Measurements from ENCODE around the gene TMEM178B.

Gene TMEM178B

DNA sequence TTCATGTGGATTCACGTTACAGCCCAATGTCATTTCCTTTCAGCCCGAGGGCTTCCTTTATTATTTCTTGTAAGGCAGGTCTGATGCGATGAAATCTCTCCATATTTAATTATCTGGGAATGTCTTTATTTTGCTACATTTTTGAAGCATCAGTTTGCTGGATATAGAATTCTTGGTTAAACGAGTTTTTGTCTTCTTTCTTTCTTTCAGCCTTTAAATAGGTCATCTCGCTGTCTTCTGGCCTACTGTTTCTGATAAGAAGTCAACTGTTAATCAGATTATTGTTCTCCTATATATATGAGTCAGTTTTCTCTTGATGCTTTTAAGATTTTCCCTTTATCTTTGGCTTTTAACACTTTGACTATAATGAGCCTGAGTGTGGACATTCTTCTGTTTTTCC is 184.7 kb downstream of the TMEM178B start:
- Histone ChIP-seq H3K27ac (replicated peaks) (no peak overlapping the region), H3K4me3 (replicated peaks; ENCODE audit: insufficient read depth, low read length) (no peak overlapping the region), H3K27me3 (ENCODE audit: insufficient read depth, poor library complexity, severe bottlenecking) (peaks cover 3% of the 10 kb centered on the region)
- TF ChIP-seq, protein P1, sequence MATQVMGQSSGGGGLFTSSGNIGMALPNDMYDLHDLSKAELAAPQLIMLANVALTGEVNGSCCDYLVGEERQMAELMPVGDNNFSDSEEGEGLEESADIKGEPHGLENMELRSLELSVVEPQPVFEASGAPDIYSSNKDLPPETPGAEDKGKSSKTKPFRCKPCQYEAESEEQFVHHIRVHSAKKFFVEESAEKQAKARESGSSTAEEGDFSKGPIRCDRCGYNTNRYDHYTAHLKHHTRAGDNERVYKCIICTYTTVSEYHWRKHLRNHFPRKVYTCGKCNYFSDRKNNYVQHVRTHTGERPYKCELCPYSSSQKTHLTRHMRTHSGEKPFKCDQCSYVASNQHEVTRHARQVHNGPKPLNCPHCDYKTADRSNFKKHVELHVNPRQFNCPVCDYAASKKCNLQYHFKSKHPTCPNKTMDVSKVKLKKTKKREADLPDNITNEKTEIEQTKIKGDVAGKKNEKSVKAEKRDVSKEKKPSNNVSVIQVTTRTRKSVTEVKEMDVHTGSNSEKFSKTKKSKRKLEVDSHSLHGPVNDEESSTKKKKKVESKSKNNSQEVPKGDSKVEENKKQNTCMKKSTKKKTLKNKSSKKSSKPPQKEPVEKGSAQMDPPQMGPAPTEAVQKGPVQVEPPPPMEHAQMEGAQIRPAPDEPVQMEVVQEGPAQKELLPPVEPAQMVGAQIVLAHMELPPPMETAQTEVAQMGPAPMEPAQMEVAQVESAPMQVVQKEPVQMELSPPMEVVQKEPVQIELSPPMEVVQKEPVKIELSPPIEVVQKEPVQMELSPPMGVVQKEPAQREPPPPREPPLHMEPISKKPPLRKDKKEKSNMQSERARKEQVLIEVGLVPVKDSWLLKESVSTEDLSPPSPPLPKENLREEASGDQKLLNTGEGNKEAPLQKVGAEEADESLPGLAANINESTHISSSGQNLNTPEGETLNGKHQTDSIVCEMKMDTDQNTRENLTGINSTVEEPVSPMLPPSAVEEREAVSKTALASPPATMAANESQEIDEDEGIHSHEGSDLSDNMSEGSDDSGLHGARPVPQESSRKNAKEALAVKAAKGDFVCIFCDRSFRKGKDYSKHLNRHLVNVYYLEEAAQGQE (IDR thresholded peaks at IDR 0.05; ENCODE audit: insufficient replicate concordance, low read depth) = no peak
- no peak for TF ChIP-seq SPI1 (IDR thresholded peaks at IDR 0.05; ENCODE audit: borderline replicate concordance, low read depth)
- TF ChIP-seq, protein P2, sequence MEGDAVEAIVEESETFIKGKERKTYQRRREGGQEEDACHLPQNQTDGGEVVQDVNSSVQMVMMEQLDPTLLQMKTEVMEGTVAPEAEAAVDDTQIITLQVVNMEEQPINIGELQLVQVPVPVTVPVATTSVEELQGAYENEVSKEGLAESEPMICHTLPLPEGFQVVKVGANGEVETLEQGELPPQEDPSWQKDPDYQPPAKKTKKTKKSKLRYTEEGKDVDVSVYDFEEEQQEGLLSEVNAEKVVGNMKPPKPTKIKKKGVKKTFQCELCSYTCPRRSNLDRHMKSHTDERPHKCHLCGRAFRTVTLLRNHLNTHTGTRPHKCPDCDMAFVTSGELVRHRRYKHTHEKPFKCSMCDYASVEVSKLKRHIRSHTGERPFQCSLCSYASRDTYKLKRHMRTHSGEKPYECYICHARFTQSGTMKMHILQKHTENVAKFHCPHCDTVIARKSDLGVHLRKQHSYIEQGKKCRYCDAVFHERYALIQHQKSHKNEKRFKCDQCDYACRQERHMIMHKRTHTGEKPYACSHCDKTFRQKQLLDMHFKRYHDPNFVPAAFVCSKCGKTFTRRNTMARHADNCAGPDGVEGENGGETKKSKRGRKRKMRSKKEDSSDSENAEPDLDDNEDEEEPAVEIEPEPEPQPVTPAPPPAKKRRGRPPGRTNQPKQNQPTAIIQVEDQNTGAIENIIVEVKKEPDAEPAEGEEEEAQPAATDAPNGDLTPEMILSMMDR (IDR thresholded peaks at IDR 0.05; ENCODE audit: insufficient read depth, low read length) = no peak
- no peak for TF ChIP-seq GABPA (IDR thresholded peaks at IDR 0.05; ENCODE audit: low read depth)
- DNase-seq (ENCODE audit: low read depth in 1 of 2, low spot score in 1 of 2) = no peak

DNA sequence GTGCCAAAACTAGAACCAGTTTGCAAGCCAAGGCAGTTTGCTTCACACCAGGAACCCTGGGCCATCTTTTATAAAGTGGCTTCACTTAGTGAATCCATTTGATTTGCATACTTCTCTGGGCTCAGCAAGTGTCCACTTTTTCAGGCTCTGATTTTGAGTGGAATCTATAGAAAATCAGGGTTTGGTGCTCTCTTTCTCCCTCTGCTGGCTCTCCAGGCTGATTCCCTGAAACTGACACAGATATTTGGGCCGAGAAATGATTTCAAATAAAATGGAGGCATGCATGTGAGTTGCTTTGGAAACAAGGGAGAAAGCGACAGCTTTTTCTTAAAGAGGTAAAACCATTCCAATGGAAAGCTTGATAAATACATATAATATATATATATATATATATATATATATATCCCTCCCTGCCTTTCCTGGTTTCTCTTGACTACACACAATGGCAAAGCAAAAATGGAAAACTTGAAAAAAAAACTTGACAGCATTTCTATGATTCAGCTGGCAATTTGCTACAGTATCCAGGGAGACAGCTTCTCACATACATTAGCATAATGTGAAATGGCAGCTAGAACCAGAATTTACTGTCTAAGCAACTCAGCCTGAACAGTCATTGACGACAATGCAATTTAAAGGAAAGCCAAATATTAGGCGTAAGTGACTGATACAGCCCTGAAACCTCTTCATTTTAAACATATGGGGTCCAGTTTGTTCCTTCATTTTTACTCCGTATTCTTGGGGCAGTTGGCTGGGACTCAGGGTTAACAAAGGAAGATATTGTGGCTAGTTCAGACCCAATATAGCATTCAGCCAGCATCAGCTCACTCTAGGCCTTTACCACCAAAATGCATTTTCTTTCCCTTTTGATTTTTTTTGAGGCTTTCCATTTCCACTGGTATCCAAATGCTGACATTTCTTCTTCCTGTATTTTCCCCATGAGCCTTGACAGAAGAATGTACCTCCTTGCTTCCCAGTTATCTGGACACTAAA is 188.5 kb downstream of the TMEM178B start:
- Histone ChIP-seq H3K4me3 (replicated peaks; ENCODE audit: insufficient read depth, low read length) (no peak overlapping the region), H3K27me3 (ENCODE audit: insufficient read depth, poor library complexity, severe bottlenecking) (peaks cover 3% of the 10 kb centered on the region), H3K27ac (replicated peaks) (no peak overlapping the region)
- TF ChIP-seq, protein P2 (IDR thresholded peaks at IDR 0.05; ENCODE audit: insufficient read depth, low read length) = no peak
- TF ChIP-seq GABPA (IDR thresholded peaks at IDR 0.05; ENCODE audit: low read depth) (no peak), SPI1 (IDR thresholded peaks at IDR 0.05; ENCODE audit: borderline replicate concordance, low read depth) (no peak), POLR2AphosphoS5 (IDR thresholded peaks at IDR 0.05; ENCODE audit: low read depth) (no peak)
- TF ChIP-seq, protein P1 (IDR thresholded peaks at IDR 0.05; ENCODE audit: insufficient replicate concordance, low read depth) = no peak
- DNase-seq (ENCODE audit: low read depth in 1 of 2, low spot score in 1 of 2) = no peak

DNA sequence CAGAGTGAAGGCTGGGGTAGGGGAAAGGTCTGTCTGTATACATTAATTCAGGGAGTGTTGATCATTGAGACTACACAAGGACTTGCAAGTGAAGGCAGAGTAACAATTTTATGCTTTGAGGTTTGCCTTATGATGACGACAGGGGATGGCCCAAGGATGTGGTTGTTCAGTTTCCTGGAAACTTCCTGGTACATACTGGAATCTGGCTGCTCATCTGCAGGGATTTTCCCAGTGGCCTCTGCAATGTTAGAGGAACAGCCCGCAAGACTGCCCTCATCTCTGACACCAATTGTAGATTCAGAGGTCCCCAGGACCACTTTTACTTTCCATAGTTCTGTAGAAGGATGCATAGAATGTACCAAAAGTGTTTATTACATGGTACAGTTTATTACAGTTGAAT is 189.6 kb downstream of the TMEM178B start:
- Histone ChIP-seq H3K4me3 (replicated peaks; ENCODE audit: insufficient read depth, low read length) (no peak overlapping the region), H3K27ac (replicated peaks) (no peak overlapping the region), H3K27me3 (ENCODE audit: insufficient read depth, poor library complexity, severe bottlenecking) (peaks cover 3% of the 10 kb centered on the region)
- DNase-seq (ENCODE audit: low read depth in 1 of 2, low spot score in 1 of 2) = no peak
- TF ChIP-seq SPI1 (IDR thresholded peaks at IDR 0.05; ENCODE audit: borderline replicate concordance, low read depth) = no peak
- TF ChIP-seq POLR2AphosphoS5 (IDR thresholded peaks at IDR 0.05; ENCODE audit: low read depth) = no peak
- TF ChIP-seq, protein P1 (IDR thresholded peaks at IDR 0.05; ENCODE audit: insufficient replicate concordance, low read depth) = no peak
- no peak for TF ChIP-seq GABPA (IDR thresholded peaks at IDR 0.05; ENCODE audit: low read depth)
- TF ChIP-seq, protein P2 (IDR thresholded peaks at IDR 0.05; ENCODE audit: insufficient read depth, low read length) = no peak
